B cell (primary cell): ENCODE data around the gene RHBDL1. TPM values are rescaled to one million over a fixed set of nuclear protein-coding genes. Genes with fewer than 3 reads are reported as not detected.
A peak's percentile ranks its signal among the peaks of the same experiment; 100 is the strongest.

Experiments
- ATAC-seq: fragments of 200-7000 bp; cut with Tn5 transposase; one replicate; pipeline ENCODE4 v1.10.0; 2021; ENCODE audit warnings: low read depth, mild to moderate bottlenecking, moderate number of reproducible peaks, moderate library complexity
- CTCF ChIA-PET: fragments of 350-600 bp; sonication (Branson Sonifier 250); formaldehyde crosslinking; loops from one replicate; lab custom pipeline; 2021; ENCODE audit warnings: antibody characterized with exemption, inconsistent platforms; lab: Charles Lee
- POLR2A ChIA-PET: fragments of 350-600 bp; sonication (Branson Sonifier 250); formaldehyde crosslinking; loops from one replicate; lab custom pipeline; 2021; ENCODE audit warnings: antibody characterized with exemption; lab: Charles Lee
- DNase-seq: peaks from one replicate; pipeline ENCODE4 v3.0.0; 2013
- H2AFZ ChIP-seq: 2 replicates; pipeline ENCODE4 v1.6.1; 2012; ENCODE audit warnings: mild to moderate bottlenecking, low read depth, low read length; ENCODE audit not compliant: insufficient read depth, poor library complexity, severe bottlenecking
- H3K27ac ChIP-seq, 2 donors: 1 replicate in 1 of 2; 2 replicates in 1 of 2; pipeline ENCODE4 v1.5.1; 2012 to 2013; ENCODE audit warnings: low read length in 2 of 2, mild to moderate bottlenecking in 2 of 2, moderate library complexity in 1 of 2
- H3K27me3 ChIP-seq, 4 experiments: fragments of 200-600 bp in 1 of 4; sonication (generic) in 1 of 4; replicated peaks in 1 of 4; 1 replicate in 2 of 4; 2 replicates in 2 of 4; pipeline versions ENCODE4 v1.6.1 to v1.7.0; 2013 to 2016; ENCODE audit warnings: low read length in 3 of 4, mild to moderate bottlenecking in 2 of 4, mixed read lengths in 1 of 4, moderate library complexity in 1 of 4; ENCODE audit not compliant: insufficient read depth in 4 of 4, control insufficient read depth in 3 of 4; ENCODE audit errors: control extremely low read depth in 1 of 4
- H3K36me3 ChIP-seq, 2 experiments: replicated peaks in 1 of 2; 1 replicate in 1 of 2; 2 replicates in 1 of 2; pipeline versions ENCODE4 v1.6.1 to v1.7.1; 2013; ENCODE audit warnings: low read length in 1 of 2; ENCODE audit not compliant: insufficient read depth in 2 of 2, control insufficient read depth in 1 of 2; ENCODE audit errors: control extremely low read depth in 1 of 2, extremely low read depth in 1 of 2
- H3K4me1 ChIP-seq, 2 donors: fragments of 200-600 bp in 1 of 2; sonication (generic) in 1 of 2; 1 replicate in 1 of 2; 2 replicates in 1 of 2; pipeline versions ENCODE4 v1.5.1 to v1.6.1; 2013 to 2017; ENCODE audit warnings: low read length in 2 of 2; ENCODE audit not compliant: control insufficient read depth in 2 of 2, insufficient read depth in 2 of 2
- H3K4me2 ChIP-seq: replicated peaks from 2 replicates; pipeline ENCODE3; 2012; ENCODE audit warnings: mild to moderate bottlenecking, low read depth, low read length; ENCODE audit not compliant: poor library complexity, severe bottlenecking
- H3K4me3 ChIP-seq, 5 experiments: fragments of 200-600 bp in 1 of 5; sonication (generic) in 1 of 5; 1 replicate in 3 of 5; 2 replicates in 2 of 5; pipeline versions ENCODE4 v1.5.1 to v1.7.0; 2011 to 2016; ENCODE audit warnings: low read length in 4 of 5, mild to moderate bottlenecking in 4 of 5, low read depth in 2 of 5, control low read depth in 1 of 5, moderate library complexity in 1 of 5; ENCODE audit not compliant: insufficient read depth in 1 of 5; ENCODE audit errors: control extremely low read depth in 1 of 5, extremely low read depth in 1 of 5
- H3K79me2 ChIP-seq: fragments of 200-600 bp; sonication (generic); one replicate; pipeline ENCODE4 v1.6.0; 2016; ENCODE audit warnings: low read length; ENCODE audit not compliant: control insufficient read depth, insufficient read depth
- H3K9ac ChIP-seq: fragments of 200-600 bp; sonication (generic); 2 replicates; pipeline ENCODE4 v1.6.1; 2017; ENCODE audit warnings: mild to moderate bottlenecking, low read length, moderate library complexity
- H3K9me3 ChIP-seq, 3 donors: one replicate each; pipeline versions ENCODE4 v1.6.1 to v1.7.1; 2013; ENCODE audit warnings: low read length in 2 of 3; ENCODE audit not compliant: control insufficient read depth in 2 of 3, insufficient read depth in 1 of 3; ENCODE audit errors: control extremely low read depth in 1 of 3
- H4K20me1 ChIP-seq: 2 replicates; pipeline ENCODE4 v1.6.0; 2012; ENCODE audit warnings: mild to moderate bottlenecking, low read length; ENCODE audit not compliant: insufficient read depth, control insufficient read depth, poor library complexity, severe bottlenecking
- H3K27ac Mint-ChIP-seq: one replicate; pipeline ENCODE4 v1.8.0; 2021; ENCODE audit warnings: mixed read lengths
- H3K27me3 Mint-ChIP-seq: one replicate; pipeline ENCODE4 v1.8.0; 2021; ENCODE audit warnings: mixed read lengths
- H3K4me1 Mint-ChIP-seq: one replicate; pipeline ENCODE4 v1.8.0; 2021; ENCODE audit warnings: mixed read lengths
- H3K4me3 Mint-ChIP-seq: one replicate; pipeline ENCODE4 v1.8.0; 2021; ENCODE audit warnings: mixed read lengths
- H3K9me3 Mint-ChIP-seq: one replicate; pipeline ENCODE4 v1.8.0; 2022; ENCODE audit warnings: mixed read lengths; ENCODE audit not compliant: insufficient read depth
- CTCF ChIP-seq: fragments of 200-600 bp; IDR thresholded peaks from one replicate; pipeline ENCODE4 v1.8.0; 2022; ENCODE audit warnings: antibody characterized with exemption, mild to moderate bottlenecking
- EZH2 ChIP-seq: IDR thresholded peaks from 2 replicates; pipeline ENCODE4 v1.6.1; 2012; ENCODE audit warnings: borderline replicate concordance, low read depth, mild to moderate bottlenecking, moderate library complexity, low read length; ENCODE audit not compliant: insufficient read depth, poor library complexity, severe bottlenecking
- WGBS: methylation state at CpG from one replicate; pipeline ENCODE4 v1.1.5; 2013; ENCODE audit warnings: missing lambda C conversion rate; ENCODE audit not compliant: insufficient coverage; 5-methylcytosine and 5-hydroxymethylcytosine counted together
- intact Hi-C: fragments of 100-400 bp; cut with micrococcal nuclease; formaldehyde crosslinking; loops from one replicate; pipeline ENCODE4 v1.10.0; 2022
- polyA minus RNA-seq: library from RNA; depleted of rRNA, polyadenylated mRNA; stranded (reverse); fragments of >200 nt; gene quantifications from 2 replicates; pipeline ENCODE4 v1.2.3, GENCODE V29; 2012
- polyA plus RNA-seq: library from polyadenylated mRNA; depleted of rRNA; stranded (reverse); fragments of >200 nt; gene quantifications from 2 replicates; pipeline ENCODE4 v1.2.3, GENCODE V29; 2012
- total RNA-seq, 2 donors: library from RNA; stranded (reverse); fragments of 120-200 nt in 1 of 2; gene quantifications; 1 replicate in 1 of 2; 2 replicates in 1 of 2; pipeline versions ENCODE4 v1.2.3 to v1.2.4, GENCODE V29; 2013 to 2022

Gene RHBDL1
- 0.76 and 1.0 TPM in 2 replicates for total RNA-seq
- 0.28 TPM for total RNA-seq (2013)
- polyA plus RNA-seq: 1.6 and 2.9 TPM in 2 replicates
- 2.3 and 2.7 TPM in 2 replicates for polyA minus RNA-seq

GRCh38 chr16:674968-675883, at the start of gene RHBDL1:
RHBDL1 (plus strand) TSS chr16:675671; CDS start chr16:675791, 120 bp downstream.
- POLR2A ChIA-PET: interaction anchor here (0.6 kb wide), 1 partner anchor 81 kb away, joined by 4 read pairs; no protein-coding TSS in a partner anchor

More at GRCh38 chr16:674968-675883, at the start of gene RHBDL1:
- CTCF ChIA-PET: no interaction called here
- H3K79me2 ChIP-seq: no peaks in the 10 kb centered on the region
- H3K9me3 ChIP-seq: peaks cover 0 to 7% (median 0%) of the 10 kb centered on the region in 3 donors
- H3K4me1 ChIP-seq: peaks cover 10 to 32% of the 10 kb centered on the region in 2 donors
- TF ChIP-seq EZH2 (no peak), CTCF (no peak)
- no peak within 1 kb of the TSS for H3K9ac ChIP-seq
- no peak within 1 kb of the TSS for H3K27ac ChIP-seq
- DNase-seq (no peak), ATAC-seq (no peak)
- H3K4me3 ChIP-seq: no peak within 1 kb of the TSS
- peak within 1 kb of the TSS; percentile 41 for H3K4me3 Mint-ChIP-seq
- H3K27ac Mint-ChIP-seq: no peak within 1 kb of the TSS
- H3K27me3 ChIP-seq: peaks cover 0 to 25% (median 11%) of the 10 kb centered on the region in 4 experiments
- WGBS: 13% methylated on average over 72 of the region's 73 CpGs
- peaks cover 0 to 25% of the 10 kb centered on the region in 2 experiments for H3K36me3 ChIP-seq
- intact Hi-C loops: loop anchor here (5.0 kb wide), 1 partner anchor 1002 kb away; the partner anchor contains the start of gene JPT2
- peaks cover 6% of the 10 kb centered on the region for H3K27me3 Mint-ChIP-seq
- H4K20me1 ChIP-seq: peaks cover 17% of the 10 kb centered on the region
- H3K4me2 ChIP-seq: peak within 1 kb of the TSS; percentile 63
- no peaks in the 10 kb centered on the region for H3K9me3 Mint-ChIP-seq
- no peak within 1 kb of the TSS for H2AFZ ChIP-seq
- H3K4me1 Mint-ChIP-seq: peaks cover 23% of the 10 kb centered on the region
